ENCODE results near the gene RGS16. TPM values are rescaled to one million over a fixed set of nuclear protein-coding genes. Genes with fewer than 3 reads are reported as not detected.
A peak's percentile ranks its signal among the peaks of the same experiment; 100 is the strongest.

RGS16 gene
- total and polyA plus RNA-seq, 2 experiments from 2014 or later = 0.11 to 0.41 TPM

GRCh38 chr1:182625719-182626504 is 21.7 kb upstream of the RGS16 start:
- Histone ChIP-seq H3K27ac (no peak overlapping the region), H3K27me3 (replicated peaks; ENCODE audit: insufficient read depth) (no peaks in the 10 kb centered on the region), H3K36me3 (ENCODE audit: low read depth) (no peaks in the 10 kb centered on the region), H4K20me1 (ENCODE audit: insufficient read depth) (no peaks in the 10 kb centered on the region), H3F3A (ENCODE audit: insufficient read depth) (no peaks in the 10 kb centered on the region), H3K9ac (no peak overlapping the region), H3K4me3 (no peak overlapping the region), H3K4me1 (ENCODE audit: insufficient read depth) (peaks cover 12% of the 10 kb centered on the region), H2AFZ (no peak overlapping the region), H3K9me3 (ENCODE audit: low read depth) (no peaks in the 10 kb centered on the region), H3K9me2 (ENCODE audit: insufficient read depth) (no peaks in the 10 kb centered on the region), H3K4me2 (ENCODE audit: unreplicated experiment) (no peak overlapping the region), H3K79me2 (ENCODE audit: insufficient read depth) (no peaks in the 10 kb centered on the region)
- peak; percentile 28 for DNase-seq
- WGBS, 2 experiments (ENCODE audit: low coverage in 1 of 2, low lambda C conversion rate in 2 of 2, missing lambda C conversion rate in 2 of 2) = 0 to 16% methylated on average over 1 of the region's 1 CpG
- no peak for TF ChIP-seq EZH2 (IDR thresholded peaks at IDR 0.05; ENCODE audit: insufficient read depth, poor library complexity, severe bottlenecking)
- TF ChIP-seq EZH2phosphoT487 (IDR thresholded peaks at IDR 0.05; ENCODE audit: insufficient read depth, low read depth) = no peak
- in situ Hi-C loops (cut with MboI) = no loop called here

- DNase-seq = no peak
- TF ChIP-seq EZH2phosphoT487 (IDR thresholded peaks at IDR 0.05; ENCODE audit: insufficient read depth, low read depth) (no peak), EZH2 (IDR thresholded peaks at IDR 0.05; ENCODE audit: insufficient read depth, poor library complexity, severe bottlenecking) (no peak)
- H3K9me3 ChIP-seq (ENCODE audit: low read depth) = no peaks in the 10 kb centered on the region
- no peaks in the 10 kb centered on the region for H3K27me3 ChIP-seq (replicated peaks; ENCODE audit: insufficient read depth)
- H3K4me1 ChIP-seq (ENCODE audit: insufficient read depth) = peaks cover 12% of the 10 kb centered on the region
- H3K4me2 ChIP-seq (ENCODE audit: unreplicated experiment) = no peak overlapping the region
- H3K9ac ChIP-seq = no peak overlapping the region
- H3K79me2 ChIP-seq (ENCODE audit: insufficient read depth) = no peaks in the 10 kb centered on the region
- no peaks in the 10 kb centered on the region for H3F3A ChIP-seq (ENCODE audit: insufficient read depth)
- no peak overlapping the region for H3K27ac ChIP-seq
- no peaks in the 10 kb centered on the region for H4K20me1 ChIP-seq (ENCODE audit: insufficient read depth)
- WGBS, 2 experiments (ENCODE audit: low coverage in 1 of 2, low lambda C conversion rate in 2 of 2, missing lambda C conversion rate in 2 of 2) = 76 to 88% methylated on average over 3 of the region's 3 CpGs
- H3K9me2 ChIP-seq (ENCODE audit: insufficient read depth) = no peaks in the 10 kb centered on the region
- no peaks in the 10 kb centered on the region for H3K36me3 ChIP-seq (ENCODE audit: low read depth)
- no peak overlapping the region for H2AFZ ChIP-seq
- in situ Hi-C loops (cut with MboI) = no loop called here
- H3K4me3 ChIP-seq = no peak overlapping the region
Measured at GRCh38 chr1:182625024-182625423, 20.8 kb upstream of the RGS16 start.

- Histone ChIP-seq H2AFZ (no peak overlapping the region), H3K79me2 (ENCODE audit: insufficient read depth) (no peaks in the 10 kb centered on the region), H3K4me3 (no peak overlapping the region), H3K9ac (no peak overlapping the region), H3F3A (ENCODE audit: insufficient read depth) (no peaks in the 10 kb centered on the region), H3K36me3 (ENCODE audit: low read depth) (no peaks in the 10 kb centered on the region), H4K20me1 (ENCODE audit: insufficient read depth) (no peaks in the 10 kb centered on the region), H3K4me2 (ENCODE audit: unreplicated experiment) (no peak overlapping the region), H3K27ac (no peak overlapping the region), H3K9me3 (ENCODE audit: low read depth) (no peaks in the 10 kb centered on the region), H3K4me1 (ENCODE audit: insufficient read depth) (peaks cover 12% of the 10 kb centered on the region), H3K27me3 (replicated peaks; ENCODE audit: insufficient read depth) (no peaks in the 10 kb centered on the region), H3K9me2 (ENCODE audit: insufficient read depth) (no peaks in the 10 kb centered on the region)
- 17 to 18% methylated on average over 1 of the region's 1 CpG for WGBS, 2 experiments (ENCODE audit: low coverage in 1 of 2, low lambda C conversion rate in 2 of 2, missing lambda C conversion rate in 2 of 2)
- in situ Hi-C loops (cut with MboI) = no loop called here
- DNase-seq = no peak
- TF ChIP-seq EZH2 (IDR thresholded peaks at IDR 0.05; ENCODE audit: insufficient read depth, poor library complexity, severe bottlenecking) (no peak), EZH2phosphoT487 (IDR thresholded peaks at IDR 0.05; ENCODE audit: insufficient read depth, low read depth) (no peak)
Measured at GRCh38 chr1:182624577-182624976, 20.4 kb upstream of the RGS16 start.

GRCh38 chr1:182622901-182623528 is 18.8 kb upstream of the RGS16 start:
- no peaks in the 10 kb centered on the region for H3K9me2 ChIP-seq (ENCODE audit: insufficient read depth)
- peaks cover 14% of the 10 kb centered on the region for H3K4me1 ChIP-seq (ENCODE audit: insufficient read depth)
- H3K36me3 ChIP-seq (ENCODE audit: low read depth) = no peaks in the 10 kb centered on the region
- DNase-seq = no peak
- TF ChIP-seq EZH2 (IDR thresholded peaks at IDR 0.05; ENCODE audit: insufficient read depth, poor library complexity, severe bottlenecking) = no peak
- TF ChIP-seq EZH2phosphoT487 (IDR thresholded peaks at IDR 0.05; ENCODE audit: insufficient read depth, low read depth) = no peak
- 46 to 52% methylated on average over 6 of the region's 6 CpGs for WGBS, 2 experiments (ENCODE audit: low coverage in 1 of 2, low lambda C conversion rate in 2 of 2, missing lambda C conversion rate in 2 of 2)
- no peak overlapping the region for H3K4me3 ChIP-seq
- no peaks in the 10 kb centered on the region for H3K27me3 ChIP-seq (replicated peaks; ENCODE audit: insufficient read depth)
- H2AFZ ChIP-seq = no peak overlapping the region
- H3K9ac ChIP-seq = no peak overlapping the region
- no peak overlapping the region for H3K27ac ChIP-seq
- no peaks in the 10 kb centered on the region for H4K20me1 ChIP-seq (ENCODE audit: insufficient read depth)
- no peak overlapping the region for H3K4me2 ChIP-seq (ENCODE audit: unreplicated experiment)
- no peaks in the 10 kb centered on the region for H3K79me2 ChIP-seq (ENCODE audit: insufficient read depth)
- H3F3A ChIP-seq (ENCODE audit: insufficient read depth) = no peaks in the 10 kb centered on the region
- in situ Hi-C loops (cut with MboI) = no loop called here
- H3K9me3 ChIP-seq (ENCODE audit: low read depth) = no peaks in the 10 kb centered on the region
